Measurements from ENCODE around the gene CCDC116.
A peak's percentile ranks its signal among the peaks of the same experiment; 100 is the strongest.
"Not testable (repeated sequence)": the region's sequence is repeated elsewhere in the genome, so short reads cannot be mapped to it uniquely, and the experiment has no call there.

Gene CCDC116

GRCh38 chr22:21605887-21606564, 26.5 kb upstream of the CCDC116 start:
- Histone ChIP-seq H4K20me1 (peaks cover 100% of the 10 kb centered on the region in 11 experiments), H3K9me3 (replicated peaks in 1 of 11) (no peaks in the 10 kb centered on the region), H3K4me2 (peak overlapping the region in 3 of 11 experiments; percentile 17 to 33 (median 32); a peak in 5 of 22 replicates), H3K36me3 (peaks cover 28 to 96% (median 77%) of the 10 kb centered on the region in 11 experiments), H3K27me3 (no peaks in the 10 kb centered on the region), H3K4me3 (no peak overlapping the region), H3K4me1 (peaks cover 0 to 57% (median 9%) of the 10 kb centered on the region in 10 experiments; a peak in 11 of 20 replicates), H3K9ac (no peak overlapping the region), H3K27ac (no peak overlapping the region)
- no peak for TF ChIP-seq Cebpa-rat (IDR thresholded peaks at IDR 0.05)

- no peak overlapping the region for H3K27ac ChIP-seq
- no peak overlapping the region for H3K9ac ChIP-seq
- H3K9me3 ChIP-seq (replicated peaks in 1 of 11) = no peaks in the 10 kb centered on the region
- H3K4me3 ChIP-seq = no peak overlapping the region
- H4K20me1 ChIP-seq = peaks cover 100% of the 10 kb centered on the region in 11 experiments
- peak overlapping the region in 3 of 11 experiments; percentile 17 to 33 (median 30); a peak in 2 of 22 replicates for H3K4me2 ChIP-seq
- H3K36me3 ChIP-seq = peaks cover 36 to 96% (median 81%) of the 10 kb centered on the region in 11 experiments
- H3K27me3 ChIP-seq = no peaks in the 10 kb centered on the region
- H3K4me1 ChIP-seq = peaks cover 0 to 57% (median 9%) of the 10 kb centered on the region in 10 experiments; a peak in 11 of 20 replicates
- TF ChIP-seq Cebpa-rat (IDR thresholded peaks at IDR 0.05) = no peak
These were observed 25.8 kb upstream of the CCDC116 start for GRCh38 chr22:21606775-21607174.

- H3K27ac ChIP-seq; H3K4me2 ChIP-seq; H3K9ac ChIP-seq; H3K4me3 ChIP-seq; H3K27me3 ChIP-seq; H3K9me3 ChIP-seq (replicated peaks in 1 of 11): not testable (repeated sequence)
- peaks cover 100% of the 10 kb centered on the region in 11 experiments for H4K20me1 ChIP-seq
- H3K4me1 ChIP-seq = peaks cover 12 to 54% (median 19%) of the 10 kb centered on the region in 10 experiments; a peak in 19 of 20 replicates
- H3K36me3 ChIP-seq = peaks cover 55 to 100% (median 93%) of the 10 kb centered on the region in 11 experiments
These were observed 22.9 kb upstream of the CCDC116 start for GRCh38 chr22:21609556-21610157.

GRCh38 chr22:21611210-21611977, 21.2 kb upstream of the CCDC116 start:
- H4K20me1 ChIP-seq = peaks cover 99 to 100% (median 100%) of the 10 kb centered on the region in 11 experiments
- H3K36me3 ChIP-seq = peaks cover 65 to 100% (median 91%) of the 10 kb centered on the region in 11 experiments
- H3K27me3 ChIP-seq = no peaks in the 10 kb centered on the region
- H3K4me3 ChIP-seq = no peak overlapping the region
- H3K9ac ChIP-seq = peak overlapping the region in 2 of 11 experiments; percentile 15 to 26; a peak in 1 of 22 replicates
- H3K4me2 ChIP-seq = no peak overlapping the region
- no peak overlapping the region for H3K27ac ChIP-seq
- H3K9me3 ChIP-seq (replicated peaks in 1 of 11) = no peaks in the 10 kb centered on the region
- no peak for TF ChIP-seq Cebpa-rat (IDR thresholded peaks at IDR 0.05)
- peaks cover 28 to 53% (median 34%) of the 10 kb centered on the region in 10 experiments for H3K4me1 ChIP-seq

- peaks cover 99 to 100% (median 100%) of the 10 kb centered on the region in 11 experiments for H4K20me1 ChIP-seq
- no peak overlapping the region for H3K9ac ChIP-seq
- H3K27ac ChIP-seq = no peak overlapping the region
- peaks cover 70 to 95% (median 86%) of the 10 kb centered on the region in 11 experiments for H3K36me3 ChIP-seq
- TF ChIP-seq Cebpa-rat (IDR thresholded peaks at IDR 0.05) = no peak
- H3K4me1 ChIP-seq = peaks cover 33 to 50% (median 46%) of the 10 kb centered on the region in 10 experiments
- no peak overlapping the region for H3K4me3 ChIP-seq
- no peaks in the 10 kb centered on the region for H3K9me3 ChIP-seq (replicated peaks in 1 of 11)
- H3K27me3 ChIP-seq = no peaks in the 10 kb centered on the region
- H3K4me2 ChIP-seq = 0 out of 22 replicates have a peak overlapping the region, but pooled peaks of 1 of the 11 experiments have one; percentile 2
These were observed 19.7 kb upstream of the CCDC116 start for GRCh38 chr22:21612858-21613257.

GRCh38 chr22:21613553-21614233, 18.9 kb upstream of the CCDC116 start:
- H3K36me3 ChIP-seq = peaks cover 71 to 95% (median 85%) of the 10 kb centered on the region in 11 experiments
- H3K4me1 ChIP-seq = peaks cover 37 to 57% (median 50%) of the 10 kb centered on the region in 10 experiments
- no peak overlapping the region for H3K27ac ChIP-seq
- no peak overlapping the region for H3K4me3 ChIP-seq
- H3K9me3 ChIP-seq (replicated peaks in 1 of 11) = no peaks in the 10 kb centered on the region
- peak overlapping the region in 1 of 11 experiments; percentile 17; a peak in 1 of 22 replicates for H3K9ac ChIP-seq
- H4K20me1 ChIP-seq = peaks cover 99 to 100% (median 100%) of the 10 kb centered on the region in 11 experiments
- no peak for TF ChIP-seq Cebpa-rat (IDR thresholded peaks at IDR 0.05)
- H3K4me2 ChIP-seq = peak overlapping the region in 7 of 11 experiments; percentile 0 to 32 (median 8); a peak in 7 of 22 replicates
- no peaks in the 10 kb centered on the region for H3K27me3 ChIP-seq

GRCh38 chr22:21615731-21616130, 16.8 kb upstream of the CCDC116 start:
- H3K4me1 ChIP-seq = peaks cover 57 to 70% (median 60%) of the 10 kb centered on the region in 10 experiments
- peaks cover 69 to 95% (median 86%) of the 10 kb centered on the region in 11 experiments for H3K36me3 ChIP-seq
- H3K9ac ChIP-seq = 0 out of 22 replicates have a peak overlapping the region, but pooled peaks of 1 of the 11 experiments have one; percentile 4
- no peak overlapping the region for H3K27ac ChIP-seq
- no peak overlapping the region for H3K4me3 ChIP-seq
- no peak for TF ChIP-seq Cebpa-rat (IDR thresholded peaks at IDR 0.05)
- H3K4me2 ChIP-seq = peak overlapping the region; percentile 28 to 68 (median 50); a peak in 21 of 22 replicates
- peaks cover 99 to 100% (median 100%) of the 10 kb centered on the region in 11 experiments for H4K20me1 ChIP-seq
- H3K9me3 ChIP-seq (replicated peaks in 1 of 11) = no peaks in the 10 kb centered on the region
- H3K27me3 ChIP-seq = no peaks in the 10 kb centered on the region

- Histone ChIP-seq H3K9ac (0 out of 22 replicates have a peak overlapping the region, but pooled peaks of 2 of the 11 experiments have one; percentile 9 to 26), H3K4me1 (peaks cover 57 to 84% (median 74%) of the 10 kb centered on the region in 10 experiments), H3K27ac (peak overlapping the region in 1 of 11 experiments; percentile 29; a peak in 2 of 22 replicates), H3K4me2 (peak overlapping the region in 5 of 11 experiments; percentile 39 to 68 (median 56); a peak in 8 of 22 replicates), H3K36me3 (peaks cover 53 to 91% (median 80%) of the 10 kb centered on the region in 11 experiments), H4K20me1 (peaks cover 96 to 100% (median 100%) of the 10 kb centered on the region in 11 experiments)
- not testable (repeated sequence) for H3K27me3 ChIP-seq; H3K9me3 ChIP-seq (replicated peaks in 1 of 11); H3K4me3 ChIP-seq
These were observed 15.2 kb upstream of the CCDC116 start for GRCh38 chr22:21617337-21617736.
